CD4-positive, alpha-beta T cell treated with Interleukin-4 for 4 hours (primary cell): ENCODE measurements around the gene ADAMTS5.

Source experiments
- DNase-seq: peaks from one replicate; pipeline ENCODE4 v3.0.0-alpha.2; 2020

ADAMTS5 gene

DNA sequence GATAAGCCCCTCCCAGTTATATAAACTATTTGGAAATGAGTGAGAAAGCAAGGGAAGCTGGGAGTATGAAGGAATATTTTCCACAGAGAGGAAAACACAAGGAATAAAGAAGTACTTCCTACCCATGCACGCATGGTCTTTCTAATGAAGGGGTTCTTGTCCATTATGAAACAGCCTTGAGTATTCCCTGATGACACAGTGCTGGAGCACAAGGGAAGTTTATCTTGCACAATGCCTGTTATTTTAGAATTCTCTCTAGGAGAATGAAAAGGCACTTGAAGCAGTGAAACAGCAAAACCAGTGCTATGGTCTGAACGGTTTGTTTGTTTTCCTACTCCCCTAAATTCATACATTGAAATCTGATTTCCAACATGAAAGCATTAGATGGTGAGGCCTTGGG is 83.1 kb downstream of the ADAMTS5 start:
- DNase-seq, result no peak

GRCh38 chr21:26881504-26882228 is 85.2 kb downstream of the ADAMTS5 start:
- no peak for DNase-seq

- DNase-seq, result no peak
These were observed 89.9 kb downstream of the ADAMTS5 start for GRCh38 chr21:26877018-26877417.

DNA sequence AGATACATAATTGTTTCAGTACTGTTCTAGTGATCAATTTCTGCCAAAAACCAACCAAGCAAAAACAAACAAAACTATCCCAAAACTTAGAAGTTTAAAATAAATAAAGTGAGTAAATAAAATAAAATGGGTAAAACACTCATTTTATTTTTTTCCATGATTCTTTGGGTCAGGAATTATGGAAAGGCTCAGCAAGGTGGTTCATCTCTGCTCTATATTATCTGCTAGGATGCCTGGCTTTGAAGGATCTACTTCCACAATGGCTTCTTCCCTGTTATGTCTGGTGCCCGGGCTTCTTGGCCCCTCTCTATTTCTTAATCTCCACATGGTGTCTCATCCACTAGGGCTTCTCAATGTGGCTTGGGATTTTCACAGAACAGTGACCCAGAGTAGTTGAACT is 92.5 kb downstream of the ADAMTS5 start:
- DNase-seq, result no peak
